ENCODE results near the gene DFFB.
A peak's percentile ranks its signal among the peaks of the same experiment; 100 is the strongest.
"Not testable (repeated sequence)": the region's sequence is repeated elsewhere in the genome, so short reads cannot be mapped to it uniquely, and the experiment has no call there.

Gene DFFB

GRCh38 chr1:3856923-3857790 is at the start of gene DFFB, which contains the start of gene CEP104:
Gene DFFB (plus strand): TSS chr1:3857476. CDS start chr1:3857604, 128 bp downstream.
Gene CEP104 (minus strand): TSS chr1:3857211. CDS start chr1:3852407, 4,804 bp downstream.
- peak; percentile 94 for DNase-seq
- H3K36me3 Mint-ChIP-seq (ENCODE audit: low read depth): peaks cover 2% of the 10 kb centered on the region
- no peaks in the 10 kb centered on the region for H3K9me3 Mint-ChIP-seq
- peaks cover 24% of the 10 kb centered on the region for H3K4me1 Mint-ChIP-seq
- H3K4me3 Mint-ChIP-seq: peak within 1 kb of the TSS; percentile 95
- H3K27ac Mint-ChIP-seq: peak within 1 kb of the TSS; percentile 90
- H3K27me3 Mint-ChIP-seq: no peaks in the 10 kb centered on the region
- peak; percentile 98 for ATAC-seq

- Mint-ChIP-seq H3K4me3 (no peak overlapping the region), H3K36me3 (ENCODE audit: low read depth) (peaks cover 2% of the 10 kb centered on the region), H3K9me3 (no peaks in the 10 kb centered on the region), H3K4me1 (peaks cover 5% of the 10 kb centered on the region), H3K27ac (no peak overlapping the region), H3K27me3 (peaks cover 28% of the 10 kb centered on the region)
- ATAC-seq (no peak), DNase-seq (no peak)
These were observed 49.5 kb upstream of the DFFB start for GRCh38 chr1:3807769-3808168.

GRCh38 chr1:3809680-3810079 is 47.6 kb upstream of the DFFB start:
- no peak for ATAC-seq
- no peak for DNase-seq
- H3K4me1 Mint-ChIP-seq: peaks cover 5% of the 10 kb centered on the region
- no peaks in the 10 kb centered on the region for H3K9me3 Mint-ChIP-seq
- H3K4me3 Mint-ChIP-seq: no peak overlapping the region
- no peak overlapping the region for H3K27ac Mint-ChIP-seq
- H3K36me3 Mint-ChIP-seq (ENCODE audit: low read depth): peaks cover 3% of the 10 kb centered on the region
- peaks cover 15% of the 10 kb centered on the region for H3K27me3 Mint-ChIP-seq

GRCh38 chr1:3810149-3810761 is 47.0 kb upstream of the DFFB start:
- H3K4me1 Mint-ChIP-seq; DNase-seq; H3K4me3 Mint-ChIP-seq; H3K27ac Mint-ChIP-seq; ATAC-seq; H3K36me3 Mint-ChIP-seq (ENCODE audit: low read depth); H3K9me3 Mint-ChIP-seq: not testable (repeated sequence)
- peaks cover 12% of the 10 kb centered on the region for H3K27me3 Mint-ChIP-seq

- no peak overlapping the region for H3K4me3 Mint-ChIP-seq
- peaks cover 2% of the 10 kb centered on the region for H3K36me3 Mint-ChIP-seq (ENCODE audit: low read depth)
- DNase-seq (no peak), ATAC-seq (no peak)
- H3K9me3 Mint-ChIP-seq: no peaks in the 10 kb centered on the region
- H3K27ac Mint-ChIP-seq: no peak overlapping the region
- H3K27me3 Mint-ChIP-seq: peaks cover 4% of the 10 kb centered on the region
- H3K4me1 Mint-ChIP-seq: peaks cover 5% of the 10 kb centered on the region
These were observed 45.7 kb upstream of the DFFB start for GRCh38 chr1:3811595-3811911.

- ATAC-seq (no peak), DNase-seq (no peak)
- peaks cover 2% of the 10 kb centered on the region for H3K36me3 Mint-ChIP-seq (ENCODE audit: low read depth)
- peaks cover 5% of the 10 kb centered on the region for H3K4me1 Mint-ChIP-seq
- H3K4me3 Mint-ChIP-seq: no peak overlapping the region
- no peaks in the 10 kb centered on the region for H3K9me3 Mint-ChIP-seq
- H3K27ac Mint-ChIP-seq: no peak overlapping the region
- H3K27me3 Mint-ChIP-seq: no peaks in the 10 kb centered on the region
These were observed 43.2 kb upstream of the DFFB start for GRCh38 chr1:3814065-3814464.

GRCh38 chr1:3814771-3815561 is 42.3 kb upstream of the DFFB start:
- no peak overlapping the region for H3K27ac Mint-ChIP-seq
- H3K36me3 Mint-ChIP-seq (ENCODE audit: low read depth): peaks cover 6% of the 10 kb centered on the region

GRCh38 chr1:3816331-3817137 is 40.7 kb upstream of the DFFB start:
- H3K4me1 Mint-ChIP-seq: no peaks in the 10 kb centered on the region
- H3K36me3 Mint-ChIP-seq (ENCODE audit: low read depth): peaks cover 7% of the 10 kb centered on the region
- H3K4me3 Mint-ChIP-seq: no peak overlapping the region
- H3K9me3 Mint-ChIP-seq: no peaks in the 10 kb centered on the region
- ATAC-seq (no peak), DNase-seq (no peak)
- H3K27ac Mint-ChIP-seq: no peak overlapping the region
- no peaks in the 10 kb centered on the region for H3K27me3 Mint-ChIP-seq

More at GRCh38 chr1:3814771-3815561, 42.3 kb upstream of the DFFB start:
- Mint-ChIP-seq H3K4me3 (no peak overlapping the region), H3K27me3 (no peaks in the 10 kb centered on the region), H3K4me1 (peaks cover 4% of the 10 kb centered on the region), H3K9me3 (no peaks in the 10 kb centered on the region)
- DNase-seq: no peak
- ATAC-seq: no peak

- no peaks in the 10 kb centered on the region for H3K4me1 Mint-ChIP-seq
- no peaks in the 10 kb centered on the region for H3K27me3 Mint-ChIP-seq
- peaks cover 10% of the 10 kb centered on the region for H3K36me3 Mint-ChIP-seq (ENCODE audit: low read depth)
- ATAC-seq (no peak), DNase-seq (no peak)
- H3K27ac Mint-ChIP-seq: no peak overlapping the region
- no peaks in the 10 kb centered on the region for H3K9me3 Mint-ChIP-seq
- H3K4me3 Mint-ChIP-seq: no peak overlapping the region
These were observed 40.0 kb upstream of the DFFB start for GRCh38 chr1:3817138-3817740.

- Mint-ChIP-seq H3K36me3 (ENCODE audit: low read depth) (peaks cover 10% of the 10 kb centered on the region), H3K4me1 (no peaks in the 10 kb centered on the region), H3K4me3 (no peak overlapping the region), H3K9me3 (no peaks in the 10 kb centered on the region), H3K27ac (no peak overlapping the region), H3K27me3 (no peaks in the 10 kb centered on the region)
- no peak for ATAC-seq
- DNase-seq: no peak
These were observed 39.3 kb upstream of the DFFB start for GRCh38 chr1:3817821-3818597.

GRCh38 chr1:3819771-3820200 is 37.5 kb upstream of the DFFB start:
- H3K27ac Mint-ChIP-seq: no peak overlapping the region
- no peaks in the 10 kb centered on the region for H3K4me1 Mint-ChIP-seq
- H3K9me3 Mint-ChIP-seq: no peaks in the 10 kb centered on the region
- no peak overlapping the region for H3K4me3 Mint-ChIP-seq
- no peaks in the 10 kb centered on the region for H3K27me3 Mint-ChIP-seq
- ATAC-seq (no peak), DNase-seq (no peak)
- H3K36me3 Mint-ChIP-seq (ENCODE audit: low read depth): peaks cover 12% of the 10 kb centered on the region

- no peak for DNase-seq
- H3K9me3 Mint-ChIP-seq: no peaks in the 10 kb centered on the region
- H3K27me3 Mint-ChIP-seq: no peaks in the 10 kb centered on the region
- H3K4me1 Mint-ChIP-seq: no peaks in the 10 kb centered on the region
- ATAC-seq: no peak
- no peak overlapping the region for H3K27ac Mint-ChIP-seq
- no peak overlapping the region for H3K4me3 Mint-ChIP-seq
- peaks cover 12% of the 10 kb centered on the region for H3K36me3 Mint-ChIP-seq (ENCODE audit: low read depth)
These were observed 37.0 kb upstream of the DFFB start for GRCh38 chr1:3820316-3820715.

GRCh38 chr1:3821004-3821403 is 36.3 kb upstream of the DFFB start:
- Mint-ChIP-seq H3K27me3 (no peaks in the 10 kb centered on the region), H3K4me3 (no peak overlapping the region), H3K36me3 (ENCODE audit: low read depth) (peaks cover 12% of the 10 kb centered on the region), H3K27ac (no peak overlapping the region), H3K4me1 (no peaks in the 10 kb centered on the region), H3K9me3 (no peaks in the 10 kb centered on the region)
- ATAC-seq (no peak), DNase-seq (no peak)

Data from activated naive CD8-positive, alpha-beta T cell treated with anti-CD3 and anti-CD28 coated beads, Interleukin-2, amount 50 U/mL, for 24 hours (primary cell).